ENCODE results near the gene APOC3. TPM values are rescaled to one million over a fixed set of nuclear protein-coding genes. Genes with fewer than 3 reads are reported as not detected.
"Not testable (repeated sequence)": the region's sequence is repeated elsewhere in the genome, so short reads cannot be mapped to it uniquely, and the experiment has no call there.

APOC3 gene
- total and polyA plus RNA-seq, 2 experiments from 2014 or later, result 2.3 to 2.6 TPM

GRCh38 chr11:116833816-116834534 lies 4.3 kb downstream of the APOC3 start:
- no peak for TF ChIP-seq CTCF (IDR thresholded peaks at IDR 0.05; ENCODE audit: low read depth, low read length)
- H3K27ac ChIP-seq, result no peak overlapping the region
- no peaks in the 10 kb centered on the region for H3K36me3 ChIP-seq
- DNase-seq (ENCODE audit: low read depth in 1 of 2, low spot score in 1 of 2), result no peak
- peaks cover 41% of the 10 kb centered on the region for H3K4me1 ChIP-seq (ENCODE audit: low read depth)
- H3K27me3 ChIP-seq, result no peaks in the 10 kb centered on the region
- H3K4me3 ChIP-seq, result no peak overlapping the region
- no peaks in the 10 kb centered on the region for H3K9me3 ChIP-seq (ENCODE audit: low read depth)

- H3K4me1 ChIP-seq (ENCODE audit: low read depth), result peaks cover 35% of the 10 kb centered on the region
- H3K4me3 ChIP-seq; H3K9me3 ChIP-seq (ENCODE audit: low read depth); DNase-seq (ENCODE audit: low read depth in 1 of 2, low spot score in 1 of 2); H3K27ac ChIP-seq; H3K36me3 ChIP-seq; H3K27me3 ChIP-seq: not testable (repeated sequence)
Observed at GRCh38 chr11:116834535-116835041, 4.9 kb downstream of the APOC3 start.

- H3K27ac ChIP-seq, result peak overlapping the region; percentile 73
- no peak for DNase-seq (ENCODE audit: low read depth in 1 of 2, low spot score in 1 of 2)
Observed at GRCh38 chr11:116835042-116835772, 5.5 kb downstream of the APOC3 start.

GRCh38 chr11:116835791-116836631 lies 6.3 kb downstream of the APOC3 start:
- Histone ChIP-seq H3K9me3 (ENCODE audit: low read depth) (no peaks in the 10 kb centered on the region), H3K27ac (peak overlapping the region; percentile 87), H3K4me3 (no peak overlapping the region), H3K36me3 (no peaks in the 10 kb centered on the region), H3K4me1 (ENCODE audit: low read depth) (peaks cover 32% of the 10 kb centered on the region), H3K27me3 (no peaks in the 10 kb centered on the region)
- peak; percentile 93 to 99 for DNase-seq (ENCODE audit: low read depth in 1 of 2, low spot score in 1 of 2)
- peak; percentile 72 for TF ChIP-seq CTCF (IDR thresholded peaks at IDR 0.05; ENCODE audit: low read depth, low read length)

More at GRCh38 chr11:116835042-116835772, 5.5 kb downstream of the APOC3 start:
- H3K4me1 ChIP-seq (ENCODE audit: low read depth), result peaks cover 32% of the 10 kb centered on the region
- TF ChIP-seq CTCF (IDR thresholded peaks at IDR 0.05; ENCODE audit: low read depth, low read length), result no peak
- no peaks in the 10 kb centered on the region for H3K36me3 ChIP-seq
- H3K9me3 ChIP-seq (ENCODE audit: low read depth), result no peaks in the 10 kb centered on the region
- H3K4me3 ChIP-seq, result no peak overlapping the region
- H3K27me3 ChIP-seq, result no peaks in the 10 kb centered on the region

GRCh38 chr11:116836632-116836991 lies 6.9 kb downstream of the APOC3 start:
- H3K4me3 ChIP-seq, result no peak overlapping the region
- H3K27ac ChIP-seq, result peak overlapping the region; percentile 87
- peaks cover 32% of the 10 kb centered on the region for H3K4me1 ChIP-seq (ENCODE audit: low read depth)
- no peaks in the 10 kb centered on the region for H3K9me3 ChIP-seq (ENCODE audit: low read depth)
- no peak for DNase-seq (ENCODE audit: low read depth in 1 of 2, low spot score in 1 of 2)
- no peaks in the 10 kb centered on the region for H3K27me3 ChIP-seq
- H3K36me3 ChIP-seq, result no peaks in the 10 kb centered on the region
- no peak for TF ChIP-seq CTCF (IDR thresholded peaks at IDR 0.05; ENCODE audit: low read depth, low read length)
